Hindlimb muscle (tissue), 1 donor: ENCODE measurements around the gene CPSF3. TPM values are rescaled to one million over a fixed set of nuclear protein-coding genes. Genes with fewer than 3 reads are reported as not detected.

ENCODE experiments used
- DNase-seq: peaks from one replicate; pipeline ENCODE4 v3.0.0-alpha.2; 2013
- polyA plus RNA-seq: library from polyadenylated mRNA; unstranded; fragments of 120-200 nt; gene quantifications from one replicate; pipeline ENCODE4 v1.2.1, GENCODE V29; 2013; ENCODE audit not compliant: insufficient read length

Gene CPSF3
- polyA plus RNA-seq, 1 donor: 32.9 TPM

DNA sequence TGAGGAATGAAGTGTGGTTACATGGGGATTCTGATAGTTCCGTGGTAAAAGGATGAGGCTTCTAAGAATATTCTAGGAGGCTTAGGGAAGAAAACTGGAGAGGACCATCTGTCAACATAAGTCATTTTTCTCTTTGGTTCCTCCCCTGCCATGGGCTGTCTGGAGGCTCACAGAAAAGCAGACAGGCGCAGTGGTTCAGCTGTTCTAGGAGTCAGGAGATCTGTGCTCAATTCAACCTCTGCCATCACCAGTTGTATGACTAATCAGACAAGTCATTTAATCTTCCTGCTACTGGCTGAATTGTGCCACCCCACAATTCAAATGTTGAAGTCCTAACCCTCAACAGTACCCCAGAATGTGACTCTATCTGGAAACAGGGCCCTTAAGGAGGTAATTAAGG is 95.8 kb downstream of the CPSF3 start:
- DNase-seq: no peak

Other genes starting within 250 kb of the CPSF3 start
- 18.8 TPM for gene ASAP2, start 216.8 kb upstream of the CPSF3 start, polyA plus RNA-seq
- gene ITGB1BP1, start 126 bp upstream of the CPSF3 start, polyA plus RNA-seq: 55.9 TPM
- 41.8 TPM for gene IAH1, start 50.9 kb downstream of the CPSF3 start, polyA plus RNA-seq
- gene ADAM17, start 132.2 kb downstream of the CPSF3 start, polyA plus RNA-seq: 26.8 TPM
- 186 TPM for gene YWHAQ, start 207.3 kb downstream of the CPSF3 start, polyA plus RNA-seq